HuH-7 (cell line): Measurements from ENCODE around the gene TEX261.

ENCODE experiments used
- DNase-seq: peaks from one replicate; pipeline ENCODE4 v3.0.0; 2011; ENCODE audit warnings: low spot score

Gene TEX261

DNA sequence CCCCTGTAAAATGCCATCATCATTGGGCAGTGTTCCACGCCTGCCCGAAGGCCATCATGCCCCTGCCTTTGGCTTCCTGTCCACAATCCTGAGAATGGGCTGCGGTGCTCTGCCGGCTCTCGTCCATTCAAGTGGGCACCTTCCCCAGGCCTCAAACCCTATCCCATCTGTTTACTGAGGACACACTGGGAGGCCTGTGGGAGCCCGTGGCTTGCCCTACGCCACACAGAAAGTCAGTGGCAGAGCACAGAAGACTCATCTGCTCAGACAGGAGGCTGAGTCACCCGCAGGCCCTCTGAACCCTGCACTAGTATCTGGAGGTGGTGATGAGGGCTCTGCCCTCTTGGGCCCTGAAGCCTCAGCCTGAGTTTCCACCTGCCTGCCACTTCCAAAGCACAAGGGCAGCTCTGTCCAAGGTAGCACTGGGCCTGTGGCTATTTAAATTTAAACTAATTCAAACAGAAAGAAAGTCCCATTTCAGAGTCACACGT is 35.4 kb downstream of the TEX261 start:
- no peak for DNase-seq

DNA sequence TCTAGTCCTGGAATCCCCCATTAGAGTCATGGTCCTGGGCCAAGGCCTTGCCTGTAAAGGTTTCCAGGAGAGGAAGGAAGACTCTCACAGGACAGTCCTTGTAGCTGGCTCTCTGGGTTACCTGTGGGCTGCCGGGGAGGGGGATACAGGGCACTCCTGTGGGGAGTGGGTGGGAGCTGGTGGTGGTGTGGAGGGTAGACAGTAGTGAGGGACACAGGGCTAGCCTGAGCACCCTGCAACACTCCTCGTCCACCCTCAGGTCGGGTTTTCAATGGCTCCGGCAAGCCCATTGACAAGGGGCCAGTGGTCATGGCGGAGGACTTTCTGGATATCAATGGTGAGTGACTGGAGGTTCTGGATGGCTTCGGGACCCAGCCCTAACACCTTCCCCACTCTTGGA is 35.9 kb downstream of the TEX261 start:
- no peak for DNase-seq

DNA sequence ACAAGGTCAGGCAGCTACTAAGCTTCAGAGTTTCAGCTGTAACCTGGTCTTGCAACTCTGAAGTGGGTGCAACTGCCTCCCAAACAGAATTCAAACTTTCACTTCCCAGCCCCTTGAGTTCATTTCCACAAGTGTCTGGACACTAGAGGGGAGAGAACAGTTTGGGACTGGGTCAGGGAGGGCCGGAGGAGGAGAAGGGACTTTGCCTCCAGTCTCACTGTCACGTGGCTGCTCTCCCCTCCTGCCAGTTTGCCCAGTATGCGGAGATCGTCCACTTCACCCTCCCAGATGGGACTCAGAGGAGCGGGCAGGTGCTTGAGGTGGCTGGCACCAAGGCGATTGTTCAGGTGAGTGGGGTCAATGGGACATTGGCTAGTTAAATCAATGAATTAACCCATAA is 36.9 kb downstream of the TEX261 start:
- DNase-seq: no peak

DNA sequence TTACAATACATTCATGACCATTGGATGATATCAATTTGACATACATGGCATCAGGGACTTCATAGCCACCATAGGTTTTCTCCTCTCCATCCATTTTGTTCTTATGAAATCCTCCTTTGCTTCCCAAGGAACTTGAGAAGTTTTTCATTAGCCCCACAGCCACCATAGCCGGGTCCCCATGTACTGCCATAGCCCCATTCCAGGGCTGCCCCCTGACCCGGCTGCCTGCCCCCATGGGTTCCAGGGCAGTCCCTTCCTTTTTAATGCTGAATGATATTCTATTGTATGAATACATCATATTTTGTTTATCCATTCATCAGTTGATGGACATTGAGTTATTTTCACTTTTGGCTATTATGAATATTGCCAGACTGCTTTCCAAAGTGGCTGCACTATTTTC is 38.5 kb downstream of the TEX261 start:
- DNase-seq: no peak

DNA sequence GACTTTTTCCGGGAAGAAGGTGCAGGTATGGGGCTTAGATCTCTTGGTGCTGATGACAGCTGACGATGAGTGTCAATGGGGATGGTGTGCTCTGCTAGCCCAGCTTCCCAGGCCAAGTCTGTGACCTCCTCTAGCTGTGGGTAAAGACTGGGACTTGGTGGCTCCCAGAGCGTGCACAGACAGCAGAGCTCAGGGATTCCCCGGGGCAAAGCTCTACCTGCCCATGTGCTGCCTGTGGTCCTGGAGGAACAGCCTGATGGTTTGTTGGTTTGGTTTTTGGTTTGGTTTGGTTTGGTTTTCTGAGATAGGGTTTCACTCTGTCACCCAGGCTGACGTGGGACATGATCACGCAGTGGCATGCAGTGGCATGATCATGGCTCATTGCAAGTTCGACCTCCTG is 39.8 kb downstream of the TEX261 start:
- DNase-seq: no peak

DNA sequence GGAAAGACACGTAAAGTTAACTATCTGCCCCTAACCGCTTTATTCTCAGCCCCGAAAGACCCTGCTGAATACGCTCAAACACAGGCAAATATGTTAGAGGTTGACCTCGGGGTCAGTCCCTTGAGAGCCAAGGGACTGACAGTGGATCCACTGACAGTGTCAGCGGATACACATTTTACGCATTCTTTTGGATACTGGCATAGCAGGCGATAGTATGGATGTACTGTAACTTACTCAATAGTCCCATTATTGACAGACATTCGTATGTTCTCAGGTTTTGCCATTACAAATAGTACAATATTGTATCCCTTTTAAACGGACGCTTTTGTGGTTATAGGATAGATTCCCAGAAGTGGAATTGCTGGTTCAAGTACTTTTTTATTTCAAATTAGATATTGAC is 45.6 kb downstream of the TEX261 start:
- no peak for DNase-seq

DNA sequence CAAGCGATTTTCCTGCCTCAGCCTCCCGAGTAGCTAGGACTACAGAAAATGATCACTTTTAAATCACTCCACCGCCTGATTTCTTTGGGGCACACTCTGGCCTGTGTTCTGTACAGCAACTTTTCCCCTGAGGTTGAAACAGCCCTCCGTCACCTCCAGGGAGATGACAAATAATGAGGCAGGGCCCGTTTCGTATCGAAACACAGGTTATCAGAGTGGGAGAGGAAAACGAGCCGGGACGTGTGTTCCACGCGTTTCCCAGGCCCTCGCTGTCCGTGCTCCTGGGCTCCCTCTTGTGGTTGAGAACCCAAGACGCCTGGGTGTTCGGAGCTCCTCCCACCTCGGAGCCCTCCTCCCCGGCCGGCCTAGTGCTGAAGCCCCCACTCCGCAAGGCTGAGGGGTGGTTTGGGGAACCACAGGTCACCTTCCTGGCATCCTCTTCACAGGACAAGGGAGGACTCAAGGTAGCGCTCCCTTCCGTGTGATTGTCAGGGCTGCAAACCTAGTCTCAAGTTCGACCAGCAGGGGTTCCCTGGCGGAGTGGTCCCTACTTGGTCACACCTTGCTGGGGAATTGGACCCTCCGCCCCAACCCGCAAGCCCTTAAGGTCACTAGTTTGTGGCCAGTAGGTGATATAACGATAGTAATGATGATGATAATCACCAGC is 46.2 kb downstream of the TEX261 start:
- DNase-seq: peak; percentile 88

DNA sequence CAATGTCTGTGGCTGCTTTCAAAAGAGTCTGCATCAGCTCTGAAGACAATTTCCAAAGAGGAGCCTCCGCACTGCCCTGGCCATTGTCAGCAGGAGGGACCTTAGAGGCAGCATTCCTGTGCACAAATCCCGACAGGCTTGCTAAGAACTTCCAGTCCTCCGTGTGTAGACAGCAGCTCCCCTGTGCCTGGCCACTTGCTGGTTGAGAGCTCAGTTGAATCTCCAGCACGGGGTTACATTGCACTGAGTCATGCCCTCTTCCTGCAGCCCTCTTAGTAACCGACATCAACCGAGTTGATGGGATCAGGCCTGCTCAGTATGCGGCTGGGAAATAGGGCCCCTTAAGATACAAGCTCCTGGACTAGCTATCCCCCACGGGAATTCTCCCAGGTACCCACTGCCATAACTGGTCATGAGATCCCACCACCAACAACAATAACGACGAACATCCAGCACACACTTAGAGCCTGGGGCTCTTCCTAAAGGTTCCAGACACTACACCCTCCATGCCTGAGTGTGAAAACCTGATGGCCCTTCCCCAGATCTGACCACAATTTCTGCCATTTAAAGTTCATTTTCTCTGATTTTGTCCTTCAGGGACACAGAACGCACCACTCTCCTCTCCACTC is 47.0 kb downstream of the TEX261 start:
- no peak for DNase-seq

DNA sequence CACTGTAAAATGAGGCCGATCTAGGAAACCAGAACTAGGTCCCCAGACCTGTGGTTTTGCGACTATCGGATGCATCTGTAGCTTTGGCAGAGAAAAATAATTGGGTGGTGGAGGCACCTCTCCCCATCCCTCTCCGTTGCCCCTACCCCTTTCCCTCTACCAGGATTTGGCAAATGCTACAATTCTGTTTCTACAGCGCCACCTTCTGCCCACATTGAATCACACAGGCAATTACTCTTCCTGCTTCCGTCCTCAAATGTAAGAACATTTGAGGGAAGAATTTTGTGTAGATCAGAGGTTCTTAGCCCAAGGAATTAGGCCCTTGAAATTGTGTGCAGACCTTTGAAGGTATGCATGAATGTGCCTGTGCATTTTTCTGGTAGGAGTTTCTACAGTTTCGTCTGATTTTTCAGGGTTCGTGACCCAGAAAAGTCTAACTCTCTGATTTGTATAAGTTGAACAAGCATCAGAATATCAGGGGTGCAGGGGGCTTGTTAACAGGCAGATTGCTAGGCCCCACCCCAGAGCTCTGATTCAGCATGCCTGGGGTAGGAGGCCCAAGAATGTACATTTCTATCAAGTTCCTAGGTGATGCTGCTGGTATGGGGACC is 47.7 kb downstream of the TEX261 start:
- peak; percentile 59 for DNase-seq

DNA sequence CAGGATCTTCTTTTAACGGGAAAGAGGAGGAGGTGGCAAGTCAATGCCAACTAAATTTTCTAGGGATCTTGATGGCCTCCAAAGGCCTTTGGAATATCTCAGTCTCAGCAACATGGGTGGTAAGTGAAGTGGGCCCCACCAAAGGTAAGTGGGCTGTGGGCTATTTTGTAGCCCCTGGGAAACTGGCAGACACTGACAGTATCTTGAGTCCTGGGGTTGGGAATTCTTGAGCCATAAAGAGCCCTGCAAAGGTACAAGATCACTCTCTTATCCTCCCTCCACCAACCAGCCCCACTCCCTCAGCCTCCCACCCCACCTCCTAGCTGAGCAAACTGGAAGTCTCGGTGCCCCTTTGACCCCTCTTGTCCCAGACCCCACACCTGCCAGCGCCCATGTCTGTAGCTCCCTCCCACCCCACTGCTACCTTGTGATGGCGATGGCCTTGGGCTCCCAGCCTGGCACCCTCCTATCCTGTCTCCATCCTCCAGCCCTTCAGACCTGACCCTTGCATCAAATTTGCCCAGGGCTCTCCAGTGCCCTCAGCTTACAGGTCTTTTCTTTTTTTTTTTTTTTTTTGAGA is 50.5 kb downstream of the TEX261 start:
- no peak for DNase-seq

DNA sequence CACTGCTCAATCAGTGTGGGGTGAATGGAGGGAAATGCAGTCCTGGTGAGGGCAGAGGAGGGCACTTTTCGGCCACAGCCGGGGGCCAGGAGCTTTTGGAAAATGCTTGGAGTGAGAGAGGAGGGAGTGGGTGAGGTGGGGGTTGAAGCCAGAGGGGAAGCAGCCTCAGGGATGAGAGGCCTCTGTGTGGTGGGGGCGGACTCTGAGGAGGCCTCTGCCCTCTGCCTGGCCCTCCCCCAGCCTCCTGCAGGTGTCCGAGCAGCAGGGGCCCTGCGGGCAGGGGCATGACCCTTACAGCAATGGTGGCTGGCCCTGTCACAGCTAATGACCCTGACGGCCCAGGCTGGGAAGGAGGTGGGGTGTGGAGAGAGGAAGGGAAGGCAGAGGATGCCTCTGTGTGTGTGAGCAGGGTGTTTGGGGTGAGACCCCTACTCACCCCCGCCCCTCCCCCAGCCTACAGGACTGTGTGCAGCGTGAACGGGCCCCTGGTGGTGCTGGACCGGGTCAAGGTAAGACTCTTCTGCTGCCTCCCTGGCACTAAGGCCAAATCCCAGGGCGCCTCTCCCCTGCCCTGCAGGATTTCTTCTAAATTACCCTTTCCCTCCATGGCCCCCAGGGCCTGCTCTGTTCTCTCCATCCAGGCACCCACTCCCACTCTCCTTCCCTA is 51.3 kb downstream of the TEX261 start:
- DNase-seq: no peak

DNA sequence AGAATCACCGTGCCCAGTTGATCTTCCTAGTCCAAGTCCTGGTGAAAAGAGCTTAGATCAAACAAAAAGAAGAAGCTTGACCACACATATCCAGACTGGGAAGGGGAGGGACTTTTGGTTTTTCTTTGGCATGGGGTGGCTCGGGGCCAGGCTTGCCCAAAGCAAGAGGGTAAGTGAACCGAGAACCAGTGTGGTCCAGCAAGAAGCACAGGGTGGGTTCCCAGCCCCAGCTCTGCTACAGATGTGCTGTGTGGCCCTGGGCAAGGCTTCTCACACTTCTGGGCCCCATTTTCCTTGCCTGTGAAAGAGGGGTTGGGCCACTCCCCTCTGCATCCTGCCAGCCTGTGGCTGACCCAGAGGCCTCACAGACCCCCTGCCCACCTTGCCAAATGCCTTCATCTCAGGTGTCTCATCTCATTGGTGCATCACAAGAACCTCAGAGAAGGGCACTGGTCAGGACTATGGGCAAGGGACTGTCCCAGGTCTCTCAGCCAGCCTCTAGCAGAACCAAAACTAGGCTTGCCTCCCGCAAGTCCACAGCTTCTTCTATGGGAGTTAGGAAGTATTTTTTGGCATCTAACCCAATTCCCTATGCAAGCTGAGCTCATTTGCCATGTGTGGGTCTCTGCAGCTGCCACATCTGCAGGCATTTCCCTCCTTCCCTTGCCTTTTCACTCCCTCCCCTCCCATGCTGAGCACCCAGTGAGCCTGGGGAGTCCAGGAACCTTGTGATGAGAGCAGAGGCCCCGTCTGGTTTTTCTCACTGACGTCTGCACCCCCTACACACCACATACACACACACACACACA is 52.1 kb downstream of the TEX261 start:
- no peak for DNase-seq

DNA sequence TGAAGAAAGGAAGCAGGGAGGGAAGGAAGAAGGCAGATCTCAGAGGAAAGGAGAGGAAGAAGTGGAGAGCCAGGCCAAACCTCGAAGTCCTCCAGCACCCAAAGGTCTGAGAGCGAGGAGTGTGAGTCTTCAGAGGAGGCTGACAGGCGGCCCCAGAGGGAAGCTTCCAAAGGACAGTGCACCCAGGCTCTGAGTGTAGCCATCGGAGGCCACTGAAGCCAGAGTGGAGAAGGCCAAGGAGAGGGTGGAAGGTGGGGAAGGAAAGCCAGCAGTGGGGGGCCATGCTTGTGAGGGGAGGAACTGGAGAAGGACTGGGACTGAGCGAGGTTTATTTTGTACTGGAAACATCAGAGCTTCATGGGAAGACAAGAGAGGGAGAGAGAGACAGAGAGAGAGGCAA is 53.0 kb downstream of the TEX261 start:
- DNase-seq: no peak

DNA sequence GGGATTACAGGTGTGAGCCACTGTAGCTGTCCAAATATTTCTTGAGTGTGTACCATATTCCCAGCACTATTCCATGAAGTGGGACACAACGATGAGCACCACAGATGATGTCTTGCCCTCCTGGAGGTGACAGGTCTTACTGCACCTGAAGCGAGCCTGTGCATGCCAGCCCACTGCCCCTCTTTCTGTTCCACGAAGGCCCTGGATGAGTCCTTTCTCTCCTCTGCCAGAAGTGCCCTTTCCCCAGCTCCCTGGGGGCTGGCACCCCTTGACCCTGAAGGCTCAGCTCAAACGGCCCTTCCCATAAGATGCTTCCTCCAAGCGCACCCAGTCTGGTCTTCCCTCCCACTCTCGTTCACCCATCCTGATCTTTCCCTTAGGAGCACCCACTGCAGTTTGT is 53.5 kb downstream of the TEX261 start:
- DNase-seq: no peak

DNA sequence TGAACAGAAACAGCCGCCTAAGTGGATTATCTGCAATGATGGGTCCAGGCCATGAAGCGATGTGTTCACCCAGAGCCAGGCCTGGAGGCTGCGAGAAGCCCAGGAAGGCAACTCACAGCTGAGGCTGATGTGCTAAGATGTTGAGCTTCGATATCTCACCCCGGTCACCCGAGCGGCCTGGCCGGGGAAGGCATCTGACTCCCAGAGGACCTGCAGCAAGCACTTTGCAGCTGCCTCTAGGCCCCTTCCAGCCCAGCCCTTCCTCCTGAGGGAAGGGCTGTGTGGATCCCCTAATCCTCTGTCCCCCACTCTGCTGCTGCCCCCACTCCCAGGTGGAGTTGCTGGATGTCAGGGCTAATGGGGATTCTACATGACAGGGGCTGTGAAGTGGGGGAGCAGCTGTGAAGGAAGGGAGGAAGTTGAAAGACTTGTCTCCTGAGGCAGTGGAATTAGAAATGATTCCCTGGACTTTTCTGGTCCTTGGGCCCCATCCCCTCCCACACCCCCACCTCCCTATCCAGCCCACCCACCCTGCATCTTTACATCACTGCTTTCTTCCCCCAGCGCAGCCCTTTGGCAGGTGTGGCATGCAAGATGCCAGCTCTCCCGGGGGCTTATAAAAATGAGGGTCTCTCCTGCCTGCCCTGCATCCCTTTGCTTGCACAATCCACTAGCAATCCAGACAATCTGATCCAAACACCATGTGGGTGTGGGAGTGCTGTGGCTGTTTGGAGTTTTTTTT is 54.7 kb downstream of the TEX261 start:
- DNase-seq: no peak

DNA sequence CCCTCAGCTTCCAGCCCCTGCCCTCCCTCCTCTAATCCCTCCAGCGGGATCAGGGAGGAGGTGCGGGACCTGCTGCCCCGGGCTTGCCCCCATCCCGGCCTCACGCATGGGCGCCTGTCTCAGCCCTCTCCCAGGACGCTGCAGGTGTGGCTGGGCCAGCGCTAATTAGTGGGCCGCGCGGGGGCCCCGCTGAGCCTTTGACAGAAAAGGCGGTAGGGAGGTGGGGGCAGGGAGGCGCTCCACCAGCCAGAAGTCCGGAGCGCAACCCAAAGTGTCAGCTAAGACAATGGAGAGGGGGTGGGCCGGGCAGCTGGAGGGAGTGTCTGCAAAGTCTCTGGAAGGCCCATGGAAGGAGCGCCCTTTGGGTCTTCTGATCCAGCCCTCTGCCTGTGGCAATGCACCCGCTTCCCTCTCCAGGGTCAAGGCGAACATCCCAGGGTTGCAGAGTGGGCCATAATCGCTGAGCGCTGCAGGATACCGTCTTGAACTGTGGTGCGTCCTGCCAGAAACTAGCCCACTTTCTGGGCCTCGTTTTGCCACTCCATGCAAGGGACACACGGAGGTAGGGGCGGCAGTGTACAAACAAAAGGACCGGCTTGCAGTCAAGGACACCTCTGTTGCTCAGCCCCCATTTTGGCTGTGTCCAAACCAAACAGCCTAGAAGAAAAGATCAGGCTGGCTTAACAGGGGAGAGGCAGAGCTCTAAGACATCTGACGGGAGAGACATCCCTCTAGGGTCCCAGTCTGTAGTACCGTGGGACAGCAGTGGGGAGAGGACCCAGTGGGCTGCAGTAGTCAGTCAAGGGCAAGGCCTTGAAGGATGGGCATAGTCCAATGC is 55.5 kb downstream of the TEX261 start:
- no peak for DNase-seq

DNA sequence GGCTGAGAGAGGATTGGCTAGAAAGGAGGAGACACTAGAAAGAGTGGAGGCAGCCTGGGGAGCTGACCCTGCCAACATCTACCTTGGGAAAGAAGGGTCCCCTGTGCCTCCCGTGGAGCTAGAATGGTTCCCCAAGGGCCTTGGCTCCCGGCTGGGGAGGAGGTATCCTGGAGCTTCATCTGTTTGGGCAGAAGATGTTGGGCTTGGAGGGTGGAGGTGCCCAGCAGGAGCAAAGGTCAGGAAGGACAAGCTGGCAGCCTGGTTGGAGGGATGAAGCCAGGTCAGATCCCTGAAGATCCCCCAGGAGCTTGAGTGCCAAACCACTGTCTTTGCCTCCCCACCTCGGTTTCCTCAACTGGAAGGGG is 56.1 kb downstream of the TEX261 start:
- DNase-seq: no peak

DNA sequence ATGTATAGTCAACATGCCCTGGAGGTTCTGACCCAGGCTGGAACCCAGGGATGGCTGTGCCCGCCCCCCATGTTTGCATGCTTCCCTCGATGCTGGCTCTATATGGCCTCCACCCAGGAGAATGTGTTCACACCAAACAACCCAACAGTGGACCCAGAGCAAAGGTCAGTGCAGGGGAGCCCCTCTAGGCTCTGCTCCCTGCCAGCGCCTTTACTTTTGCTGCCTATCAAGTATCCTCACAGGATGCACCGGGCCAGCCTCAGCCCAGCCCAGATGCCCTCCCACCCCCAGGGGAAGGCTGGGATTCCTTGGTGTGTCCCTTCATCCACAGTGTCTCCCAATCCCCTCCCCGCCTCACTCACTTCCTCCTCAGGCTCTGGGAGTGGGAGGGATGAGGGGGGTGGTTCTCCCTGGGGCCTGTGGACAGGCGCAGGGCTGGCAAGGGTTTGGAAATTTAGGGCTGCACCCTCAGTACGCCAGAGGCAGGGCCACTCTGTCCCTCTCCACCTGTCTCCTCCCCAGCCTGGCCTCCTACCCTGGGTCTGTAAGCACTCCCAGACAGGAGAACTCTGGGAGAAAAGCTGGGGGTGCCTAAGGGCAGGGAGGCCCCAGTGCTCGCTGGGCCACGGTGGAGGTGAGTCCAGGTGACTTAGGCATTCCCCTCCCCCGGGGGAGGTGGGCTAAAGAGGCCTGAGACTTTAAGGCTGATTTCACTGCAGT is 56.6 kb downstream of the TEX261 start:
- DNase-seq: no peak

DNA sequence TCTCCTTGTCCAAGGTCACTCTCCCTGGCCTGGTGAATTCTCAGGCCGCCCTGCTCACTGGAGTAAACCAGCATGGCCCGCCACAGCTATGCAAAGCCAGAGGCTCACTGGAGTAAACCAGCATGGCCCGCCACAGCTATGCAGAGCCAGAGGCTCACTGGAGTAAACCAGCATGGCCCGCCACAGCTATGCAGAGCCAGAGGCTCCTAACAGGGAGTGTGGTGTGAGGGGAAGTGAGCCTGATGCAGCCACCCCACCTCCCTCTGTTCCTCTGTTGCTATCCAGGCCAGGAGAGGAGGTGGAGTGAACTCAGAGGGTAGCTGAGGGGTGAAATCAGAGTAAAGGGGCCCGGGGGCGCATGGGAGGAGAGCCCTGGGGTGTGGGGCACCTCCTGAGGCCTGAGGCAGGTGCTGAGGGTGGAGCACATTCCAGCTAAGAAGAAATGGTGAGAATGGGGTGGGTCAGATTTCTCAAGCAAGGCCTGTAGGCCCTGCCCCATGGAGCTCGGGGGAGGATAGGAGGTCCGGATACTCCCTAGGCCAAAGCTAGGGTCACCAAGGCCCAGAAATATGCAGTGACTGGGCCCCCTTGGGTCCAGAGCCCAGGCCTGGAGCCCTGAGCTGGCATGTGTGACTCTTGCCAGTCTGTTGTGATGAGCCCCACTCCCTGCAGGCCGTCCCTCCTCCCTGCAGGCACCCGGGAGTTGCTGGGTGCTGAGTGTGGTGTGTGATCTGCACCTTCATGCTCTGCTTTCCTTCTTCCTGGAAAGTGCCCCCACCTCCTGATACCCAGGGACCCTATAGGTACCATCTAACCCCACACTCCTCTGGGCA is 57.5 kb downstream of the TEX261 start:
- no peak for DNase-seq
